IMR-90 (cell line): ENCODE results near the gene CA4. TPM values are rescaled to one million over a fixed set of nuclear protein-coding genes. Genes with fewer than 3 reads are reported as not detected.

ENCODE experiments used
- ATAC-seq: fragments of 200-7000 bp; cut with Tn5 transposase; 2 replicates; pipeline ENCODE4 v1.9.1; 2020; ENCODE audit warnings: low read depth, mild to moderate bottlenecking, moderate library complexity
- BruUV-seq: library from RNA; stranded (reverse); fragments of 400-500 nt; replicated peaks from 2 replicates; lab custom pipeline; 2021; lab: Mats Ljungman, UMichigan
- CTCF ChIA-PET: fragments of 300-600 bp; formaldehyde crosslinking; extraction: SDS; loops from one replicate; lab custom pipeline; 2021; ENCODE audit warnings: antibody characterized with exemption; lab: Yijun Ruan, JAX
- POLR2A ChIA-PET: fragments of 300-600 bp; sonication (Branson Sonifier 250); formaldehyde crosslinking; loops from one replicate; lab custom pipeline; 2022; ENCODE audit warnings: antibody characterized with exemption; ENCODE audit not compliant: unreplicated experiment; lab: Charles Lee
- DNase-seq: peaks from one replicate; pipeline ENCODE4 v3.0.0; 2013
- H2AFZ ChIP-seq: replicated peaks from 2 replicates; pipeline ENCODE3; 2013; ENCODE audit warnings: low read length, mild to moderate bottlenecking; ENCODE audit not compliant: poor library complexity
- H2AK5ac ChIP-seq: 2 replicates; pipeline ENCODE4 v1.6.1; 2013; ENCODE audit warnings: low read depth, low read length, inconsistent platforms
- H2AK9ac ChIP-seq: replicated peaks from 2 replicates; pipeline ENCODE3; 2013; ENCODE audit warnings: mild to moderate bottlenecking, low read depth, low read length, moderate library complexity; ENCODE audit not compliant: poor library complexity
- H2BK120ac ChIP-seq: 2 replicates; pipeline ENCODE4 v1.6.1; 2013; ENCODE audit warnings: low read depth, low read length, inconsistent platforms
- H2BK15ac ChIP-seq: 3 replicates; pipeline ENCODE4 v1.6.1; 2013; ENCODE audit warnings: low read depth, low read length, inconsistent platforms
- H2BK20ac ChIP-seq: 2 replicates; pipeline ENCODE4 v1.6.1; 2013; ENCODE audit warnings: low read depth, mild to moderate bottlenecking, inconsistent platforms, low read length, moderate library complexity
- H2BK5ac ChIP-seq: 2 replicates; pipeline ENCODE4 v1.6.1; 2013; ENCODE audit warnings: mild to moderate bottlenecking, low read depth, low read length, inconsistent platforms; ENCODE audit not compliant: poor library complexity, severe bottlenecking
- H3K14ac ChIP-seq: replicated peaks from 2 replicates; pipeline ENCODE4 v1.6.1; 2013; ENCODE audit warnings: low read depth, low read length, inconsistent platforms
- H3K18ac ChIP-seq: 2 replicates; pipeline ENCODE4 v1.6.1; 2013; ENCODE audit warnings: low read depth, low read length, control low read depth
- H3K23ac ChIP-seq: 2 replicates; pipeline ENCODE4 v1.6.1; 2013; ENCODE audit warnings: low read depth, low read length, inconsistent platforms
- H3K27ac ChIP-seq: 2 replicates; pipeline ENCODE4 v1.5.1; 2013; ENCODE audit warnings: mild to moderate bottlenecking, control low read depth, low read length; ENCODE audit not compliant: insufficient read depth
- H3K27me3 ChIP-seq: 2 replicates; pipeline ENCODE4 v1.6.1; 2013; ENCODE audit warnings: low read length; ENCODE audit not compliant: control insufficient read depth, insufficient read depth
- H3K36me3 ChIP-seq: 2 replicates; pipeline ENCODE4 v1.6.1; 2013; ENCODE audit warnings: low read length, mixed read lengths; ENCODE audit not compliant: control insufficient read depth, insufficient read depth
- H3K4ac ChIP-seq: 2 replicates; pipeline ENCODE4 v1.6.1; 2013; ENCODE audit warnings: low read depth, low read length, inconsistent platforms
- H3K4me1 ChIP-seq: 2 replicates; pipeline ENCODE4 v1.6.1; 2013; ENCODE audit warnings: low read length, mixed read lengths; ENCODE audit not compliant: control insufficient read depth, insufficient read depth
- H3K4me2 ChIP-seq: 2 replicates; pipeline ENCODE4 v1.6.1; 2013; ENCODE audit warnings: low read depth, mild to moderate bottlenecking, control low read depth, low read length, moderate library complexity
- H3K4me3 ChIP-seq: 2 replicates; pipeline ENCODE4 v1.5.1; 2013; ENCODE audit warnings: low read depth, mild to moderate bottlenecking, control low read depth, low read length, moderate library complexity; ENCODE audit not compliant: insufficient read depth
- H3K56ac ChIP-seq: 2 replicates; pipeline ENCODE4 v1.6.1; 2013; ENCODE audit warnings: low read length, inconsistent platforms; ENCODE audit not compliant: insufficient read depth; ENCODE audit errors: extremely low read depth
- H3K79me1 ChIP-seq, 2 experiments: 2 replicates each; pipeline ENCODE4 v1.6.1; 2013; ENCODE audit warnings: low read length in 2 of 2, inconsistent platforms in 1 of 2, low read depth in 1 of 2
- H3K9ac ChIP-seq: 2 replicates; pipeline ENCODE4 v1.6.1; 2013; ENCODE audit warnings: low read depth, low read length, control low read depth
- H3K9me1 ChIP-seq: 2 replicates; pipeline ENCODE4 v1.6.1; 2013; ENCODE audit warnings: low read length, inconsistent platforms; ENCODE audit not compliant: insufficient read depth
- H3K9me3 ChIP-seq: 2 replicates; pipeline ENCODE4 v1.6.1; 2013; ENCODE audit warnings: low read length; ENCODE audit not compliant: control insufficient read depth, insufficient read depth
- H4K20me1 ChIP-seq: 2 replicates; pipeline ENCODE4 v1.6.1; 2013; ENCODE audit warnings: low read length, inconsistent platforms; ENCODE audit not compliant: insufficient read depth
- H4K5ac ChIP-seq: 2 replicates; pipeline ENCODE4 v1.6.1; 2013; ENCODE audit warnings: mild to moderate bottlenecking, low read depth, low read length, control low read depth
- H4K8ac ChIP-seq, 2 experiments: 2 replicates each; pipeline ENCODE4 v1.6.1; 2013; ENCODE audit warnings: low read depth in 2 of 2, low read length in 2 of 2, control low read depth in 1 of 2, inconsistent platforms in 1 of 2
- H4K91ac ChIP-seq: 2 replicates; pipeline ENCODE4 v1.6.1; 2013; ENCODE audit warnings: low read depth, low read length, inconsistent platforms; ENCODE audit not compliant: insufficient read depth
- BHLHE40 ChIP-seq: fragments of 150-350 bp; IDR thresholded peaks from 2 replicates; pipeline ENCODE4 v1.6.1; 2016; ENCODE audit warnings: mild to moderate bottlenecking, low read depth, low read length
- CEBPB ChIP-seq: IDR thresholded peaks from 2 replicates; pipeline ENCODE4 v1.6.1; 2012; ENCODE audit warnings: low read depth, low read length, improper control_type of control experiment
- CHD1 ChIP-seq: IDR thresholded peaks from 2 replicates; pipeline ENCODE4 v1.6.1; 2012; ENCODE audit warnings: low read depth, low read length, improper control_type of control experiment
- FOS ChIP-seq: fragments of 150-350 bp; IDR thresholded peaks from 2 replicates; pipeline ENCODE4 v1.6.1; 2016; ENCODE audit warnings: low read depth, low read length
- MAZ ChIP-seq: IDR thresholded peaks from 2 replicates; pipeline ENCODE4 v1.6.1; 2012; ENCODE audit warnings: low read depth, mild to moderate bottlenecking, low read length, improper control_type of control experiment, moderate library complexity, borderline replicate concordance
- MXI1 ChIP-seq: IDR thresholded peaks from 2 replicates; pipeline ENCODE4 v1.6.1; 2012; ENCODE audit warnings: low read depth, mild to moderate bottlenecking, low read length, moderate library complexity, borderline replicate concordance
- RCOR1 ChIP-seq: IDR thresholded peaks from 2 replicates; pipeline ENCODE4 v1.6.1; 2012; ENCODE audit warnings: mild to moderate bottlenecking, low read length, improper control_type of control experiment; ENCODE audit not compliant: insufficient replicate concordance
- WGBS, 2 experiments: methylation state at CpG; one replicate each; pipeline versions ENCODE4 v1.1.5 to v1.1.7; 2013; ENCODE audit warnings: missing lambda C conversion rate in 2 of 2; ENCODE audit not compliant: insufficient read length in 1 of 2; ENCODE audit errors: extremely low coverage in 2 of 2; 5-methylcytosine and 5-hydroxymethylcytosine counted together
- dilution Hi-C: fragments of 300-500 bp; cut with HindIII; formaldehyde crosslinking; loops from one replicate; pipeline ENCODE4 v1.14.3; 2018; ENCODE audit warnings: low sequenced_read_pairs; ENCODE audit not compliant: unreplicated experiment
- in situ Hi-C: fragments of 300-500 bp; cut with MboI; formaldehyde crosslinking; loops from 3 replicates; pipeline ENCODE4 v1.14.3; 2019; ENCODE audit warnings: low sequenced_read_pairs, inconsistent platforms, mixed read lengths
- intact Hi-C: fragments of 100-400 bp; cut with micrococcal nuclease; formaldehyde crosslinking; loops from 2 replicates; pipeline ENCODE4 v1.10.0; 2022
- polyA plus RNA-seq, 3 experiments: library from polyadenylated mRNA; depleted of rRNA; stranded (reverse); fragments of >200 nt; gene quantifications; 2 replicates each; pipeline ENCODE4 v1.2.3, GENCODE V29; 2012; ENCODE audit warnings: low replicate concordance in 1 of 3
- total RNA-seq: library from RNA; depleted of rRNA; stranded (reverse); fragments of >200 nt; gene quantifications from 2 replicates; pipeline ENCODE4 v1.2.3, GENCODE V29; 2012

Gene CA4
- total and polyA plus RNA-seq, 2 of the 4 experiments (the other 2 are of a cell fraction), result not detected

GRCh38 chr17:60163108-60163784 lies 13.5 kb downstream of the CA4 start:
- no peak overlapping the region for H2AK5ac ChIP-seq
- no peak overlapping the region for H3K56ac ChIP-seq
- no peaks in the 10 kb centered on the region for H3K9me1 ChIP-seq
- no peak overlapping the region for H3K27ac ChIP-seq
- peaks cover 28% of the 10 kb centered on the region for H3K27me3 ChIP-seq
- H2AK9ac ChIP-seq, result peak overlapping the region; percentile 42
- no peaks in the 10 kb centered on the region for H3K36me3 ChIP-seq
- H2AFZ ChIP-seq, result peak overlapping the region; percentile 51
- no peak overlapping the region for H2BK5ac ChIP-seq
- dilution Hi-C loops (no loop called here), intact Hi-C loops (no loop called here), in situ Hi-C loops (no loop called here)
- no peak overlapping the region for H3K14ac ChIP-seq
- H2BK15ac ChIP-seq, result no peak overlapping the region
- no peak overlapping the region for H4K5ac ChIP-seq
- no peaks in the 10 kb centered on the region for H4K20me1 ChIP-seq
- H2BK120ac ChIP-seq, result no peak overlapping the region
- no TSS peak for BruUV-seq
- no peak overlapping the region for H3K23ac ChIP-seq
- DNase-seq, result no peak
- no peak overlapping the region for H3K18ac ChIP-seq
- CTCF ChIA-PET, result no interaction called here
- H3K79me1 ChIP-seq, result no peaks in the 10 kb centered on the region
- no peak for ATAC-seq
- no peak overlapping the region for H2BK20ac ChIP-seq
- H3K4ac ChIP-seq, result no peak overlapping the region
- H3K4me3 ChIP-seq, result no peak overlapping the region
- H3K4me2 ChIP-seq, result no peak overlapping the region
- POLR2A ChIA-PET, result no interaction called here
- TF ChIP-seq CHD1 (no peak), MXI1 (no peak), MAZ (no peak), BHLHE40 (no peak), CEBPB (no peak), FOS (no peak), RCOR1 (no peak)
- H4K91ac ChIP-seq, result no peak overlapping the region
- WGBS, 2 experiments, result 70% methylated on average over 2 of the region's 20 CpGs; no CpG with 5 or more reads in 1 of the 2 experiments
- H3K9ac ChIP-seq, result no peak overlapping the region
- H3K4me1 ChIP-seq, result peaks cover 2% of the 10 kb centered on the region; the same call in 1 of the 2 replicates
- no peak overlapping the region for H4K8ac ChIP-seq
- H3K9me3 ChIP-seq, result no peaks in the 10 kb centered on the region
